Measurements from ENCODE around the gene PROSER3.

GRCh38 chr19:35781650-35782049 is 23.7 kb downstream of the PROSER3 start:
- no peak for TF ChIP-seq CTCF (IDR thresholded peaks at IDR 0.05; ENCODE audit: extremely low read depth in 1 of 2, insufficient read depth in 1 of 2, low read depth in 1 of 2, low read length in 2 of 2)
- TF ChIP-seq POLR2AphosphoS5 (IDR thresholded peaks at IDR 0.05; ENCODE audit: insufficient read depth, low read depth, low read length), result no peak
